Neural cell (in vitro differentiated cells): ENCODE results near the gene TBCA. TPM values are rescaled to one million over a fixed set of nuclear protein-coding genes. Genes with fewer than 3 reads are reported as not detected.

ENCODE experiments used
- H2AFZ ChIP-seq: fragments of 200-600, 300-800 bp; sonication (generic), shearing (Covaris generic); 2 replicates; pipeline ENCODE4 v1.6.0; 2014; ENCODE audit warnings: low read depth, mild to moderate bottlenecking, antibody characterized with exemption, low read length, moderate library complexity
- H3F3A ChIP-seq: fragments of 200-600 bp; shearing (Covaris generic); 2 replicates; pipeline ENCODE4 v1.6.1; 2016; ENCODE audit warnings: mild to moderate bottlenecking, moderate library complexity, mixed read lengths, antibody characterized with exemption, low read length; ENCODE audit not compliant: insufficient read depth, poor library complexity, severe bottlenecking
- H3K27ac ChIP-seq: fragments of 200-600, 300-800 bp; sonication (generic), shearing (Covaris generic); 2 replicates; pipeline ENCODE4 v1.5.1; 2014; ENCODE audit warnings: mild to moderate bottlenecking, low read length, moderate library complexity
- H3K27me3 ChIP-seq: fragments of 300-800, 200-600 bp; sonication (generic), shearing (Covaris generic); 2 replicates; pipeline ENCODE4 v1.6.0; 2014; ENCODE audit warnings: mild to moderate bottlenecking, low read depth, low read length, moderate library complexity; ENCODE audit not compliant: insufficient read depth
- H3K36me3 ChIP-seq: fragments of 300-800, 200-600 bp; sonication (generic), shearing (Covaris generic); 2 replicates; pipeline ENCODE4 v1.5.1; 2014; ENCODE audit warnings: mild to moderate bottlenecking, antibody characterized with exemption, low read length, moderate library complexity; ENCODE audit not compliant: insufficient read depth
- H3K4me2 ChIP-seq: fragments of 300-800, 200-600 bp; sonication (generic), shearing (Covaris generic); 2 replicates; pipeline ENCODE4 v1.6.0; 2014; ENCODE audit warnings: mild to moderate bottlenecking, low read length
- H3K4me3 ChIP-seq: fragments of 300-800, 200-600 bp; sonication (generic), shearing (Covaris generic); 2 replicates; pipeline ENCODE4 v1.5.1; 2014; ENCODE audit warnings: mild to moderate bottlenecking, low read length, moderate library complexity
- H3K79me2 ChIP-seq: fragments of 200-600 bp; shearing (Covaris generic); replicated peaks from 2 replicates; pipeline ENCODE4 v1.6.0; 2014; ENCODE audit warnings: mild to moderate bottlenecking, low read length, moderate library complexity; ENCODE audit not compliant: insufficient read depth
- H3K9ac ChIP-seq: fragments of 300-800, 200-600 bp; sonication (generic), shearing (Covaris generic); 2 replicates; pipeline ENCODE4 v1.6.1; 2016; ENCODE audit warnings: mild to moderate bottlenecking, low read length, mixed read lengths
- H3K9me2 ChIP-seq: fragments of 200-600 bp; shearing (Covaris generic); 2 replicates; pipeline ENCODE4 v1.6.1; 2016; ENCODE audit warnings: mild to moderate bottlenecking, low read length, mixed read lengths; ENCODE audit not compliant: insufficient read depth
- H3K9me3 ChIP-seq: fragments of 200-600, 300-800 bp; sonication (generic), shearing (Covaris generic); 2 replicates; pipeline ENCODE4 v1.6.1; 2016; ENCODE audit warnings: mild to moderate bottlenecking, mixed run types, low read length, moderate library complexity, mixed read lengths
- H4K20me1 ChIP-seq: fragments of 200-600 bp; shearing (Covaris generic); 2 replicates; pipeline ENCODE4 v1.6.1; 2016; ENCODE audit warnings: mild to moderate bottlenecking, mixed run types; ENCODE audit not compliant: insufficient read depth
- EP300 ChIP-seq: fragments of 450-650 bp; conservative IDR thresholded peaks from 2 replicates; pipeline ENCODE4 v1.6.1; 2014; ENCODE audit warnings: antibody characterized with exemption, mild to moderate bottlenecking, moderate library complexity; ENCODE audit not compliant: poor library complexity, severe bottlenecking
- EZH2 ChIP-seq: fragments of 200-600, 300-800 bp; shearing (Covaris generic), sonication (generic); IDR thresholded peaks from 2 replicates; pipeline ENCODE4 v1.6.1; 2014; ENCODE audit warnings: antibody characterized with exemption, low read length, borderline replicate concordance, mild to moderate bottlenecking; ENCODE audit not compliant: insufficient read depth, poor library complexity, severe bottlenecking
- MXI1 ChIP-seq: fragments of 450-650 bp; conservative IDR thresholded peaks from 2 replicates; pipeline ENCODE4 v1.6.1; 2014; ENCODE audit warnings: antibody characterized with exemption, mild to moderate bottlenecking; ENCODE audit not compliant: poor library complexity, severe bottlenecking
- POLR2AphosphoS5 ChIP-seq: IDR thresholded peaks from 2 replicates; pipeline ENCODE4 v1.6.1; 2012
- RAD21 ChIP-seq: fragments of 450-650 bp; conservative IDR thresholded peaks from 2 replicates; pipeline ENCODE4 v1.6.1; 2014; ENCODE audit warnings: antibody characterized with exemption, mild to moderate bottlenecking, moderate library complexity
- SMC3 ChIP-seq: fragments of 450-650 bp; conservative IDR thresholded peaks from 2 replicates; pipeline ENCODE4 v1.6.1; 2014; ENCODE audit warnings: antibody characterized with exemption, mild to moderate bottlenecking, moderate library complexity; ENCODE audit not compliant: poor library complexity
- TAF1 ChIP-seq: IDR thresholded peaks from 2 replicates; pipeline ENCODE4 v1.6.1; 2012; ENCODE audit warnings: low read depth
- polyA plus RNA-seq: library from polyadenylated mRNA; depleted of rRNA; stranded (reverse); fragments of >200 nt; gene quantifications from 2 replicates; pipeline ENCODE4 v1.2.3, GENCODE V29; 2014
- TF ChIP-seq, protein P1 (sequence below): IDR thresholded peaks from 2 replicates; pipeline ENCODE4 v1.6.1; 2012; ENCODE audit warnings: borderline replicate concordance
- TF ChIP-seq, protein P2 (sequence below): fragments of 450-650 bp; IDR thresholded peaks from 2 replicates; pipeline ENCODE4 v1.5.1; 2014; ENCODE audit warnings: antibody characterized with exemption, mild to moderate bottlenecking, moderate library complexity; ENCODE audit not compliant: poor library complexity, severe bottlenecking

TBCA gene
- polyA plus RNA-seq, 1 donor from 2014 or later = 481 TPM

DNA sequence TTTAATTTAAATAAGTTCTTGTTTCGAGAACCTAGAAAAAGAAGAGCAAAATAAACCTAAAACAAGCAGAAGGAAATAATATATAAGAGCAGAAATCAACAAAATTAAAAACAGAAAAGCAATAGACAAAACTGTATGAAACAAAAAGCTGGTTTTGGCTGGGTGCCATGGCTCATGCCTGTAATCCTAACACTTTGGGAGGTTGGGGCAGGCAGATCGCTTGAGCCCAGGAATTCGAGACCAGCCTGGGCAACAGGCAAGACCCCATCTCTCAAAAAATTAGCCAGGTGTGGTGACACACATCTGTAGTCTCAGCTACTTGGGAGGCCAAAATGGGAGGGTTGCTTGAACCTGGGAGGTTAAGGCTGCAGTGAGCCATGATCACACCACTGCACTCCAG lies 78.4 kb downstream of the TBCA start:
- no peaks in the 10 kb centered on the region for H3K9me3 ChIP-seq
- no peak overlapping the region for H3K27ac ChIP-seq
- no peaks in the 10 kb centered on the region for H3K27me3 ChIP-seq
- H3K4me2 ChIP-seq = no peak overlapping the region
- H4K20me1 ChIP-seq = no peaks in the 10 kb centered on the region
- no peaks in the 10 kb centered on the region for H3F3A ChIP-seq
- no peaks in the 10 kb centered on the region for H3K9me2 ChIP-seq
- no peak overlapping the region for H2AFZ ChIP-seq
- no peak overlapping the region for H3K4me3 ChIP-seq
- no peaks in the 10 kb centered on the region for H3K36me3 ChIP-seq
- no peak overlapping the region for H3K9ac ChIP-seq
- no peak for TF ChIP-seq POLR2AphosphoS5
- no peak for TF ChIP-seq RAD21
- TF ChIP-seq MXI1 = no peak
- H3K79me2 ChIP-seq = peaks cover 14% of the 10 kb centered on the region

DNA sequence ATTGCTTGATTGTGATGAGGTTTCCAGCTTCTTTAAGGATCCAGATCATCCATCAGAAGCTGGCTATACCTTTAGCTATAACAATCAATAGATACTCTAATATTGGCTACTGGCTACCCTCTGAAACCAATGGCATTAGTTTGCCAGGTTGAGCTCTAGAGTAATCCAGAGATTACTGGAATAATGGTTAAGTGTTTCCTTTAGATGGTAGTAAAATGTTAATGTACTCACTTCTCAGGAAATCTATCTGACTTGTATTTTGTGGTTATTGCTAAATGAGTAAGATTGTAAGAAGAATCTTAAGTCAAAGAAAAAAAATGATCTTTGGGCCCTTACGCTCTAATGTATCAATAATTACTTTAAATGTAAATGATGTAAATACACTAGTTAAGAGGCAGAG lies 80.0 kb downstream of the TBCA start:
- H3K27me3 ChIP-seq = no peaks in the 10 kb centered on the region
- H3K4me2 ChIP-seq = no peak overlapping the region
- no peaks in the 10 kb centered on the region for H3K9me2 ChIP-seq
- no peaks in the 10 kb centered on the region for H3K36me3 ChIP-seq
- H3K9ac ChIP-seq = no peak overlapping the region
- TF ChIP-seq POLR2AphosphoS5 (no peak), MXI1 (no peak), SMC3 (no peak), EP300 (no peak), RAD21 (no peak), TAF1 (no peak), EZH2 (no peak)
- TF ChIP-seq, protein P1, sequence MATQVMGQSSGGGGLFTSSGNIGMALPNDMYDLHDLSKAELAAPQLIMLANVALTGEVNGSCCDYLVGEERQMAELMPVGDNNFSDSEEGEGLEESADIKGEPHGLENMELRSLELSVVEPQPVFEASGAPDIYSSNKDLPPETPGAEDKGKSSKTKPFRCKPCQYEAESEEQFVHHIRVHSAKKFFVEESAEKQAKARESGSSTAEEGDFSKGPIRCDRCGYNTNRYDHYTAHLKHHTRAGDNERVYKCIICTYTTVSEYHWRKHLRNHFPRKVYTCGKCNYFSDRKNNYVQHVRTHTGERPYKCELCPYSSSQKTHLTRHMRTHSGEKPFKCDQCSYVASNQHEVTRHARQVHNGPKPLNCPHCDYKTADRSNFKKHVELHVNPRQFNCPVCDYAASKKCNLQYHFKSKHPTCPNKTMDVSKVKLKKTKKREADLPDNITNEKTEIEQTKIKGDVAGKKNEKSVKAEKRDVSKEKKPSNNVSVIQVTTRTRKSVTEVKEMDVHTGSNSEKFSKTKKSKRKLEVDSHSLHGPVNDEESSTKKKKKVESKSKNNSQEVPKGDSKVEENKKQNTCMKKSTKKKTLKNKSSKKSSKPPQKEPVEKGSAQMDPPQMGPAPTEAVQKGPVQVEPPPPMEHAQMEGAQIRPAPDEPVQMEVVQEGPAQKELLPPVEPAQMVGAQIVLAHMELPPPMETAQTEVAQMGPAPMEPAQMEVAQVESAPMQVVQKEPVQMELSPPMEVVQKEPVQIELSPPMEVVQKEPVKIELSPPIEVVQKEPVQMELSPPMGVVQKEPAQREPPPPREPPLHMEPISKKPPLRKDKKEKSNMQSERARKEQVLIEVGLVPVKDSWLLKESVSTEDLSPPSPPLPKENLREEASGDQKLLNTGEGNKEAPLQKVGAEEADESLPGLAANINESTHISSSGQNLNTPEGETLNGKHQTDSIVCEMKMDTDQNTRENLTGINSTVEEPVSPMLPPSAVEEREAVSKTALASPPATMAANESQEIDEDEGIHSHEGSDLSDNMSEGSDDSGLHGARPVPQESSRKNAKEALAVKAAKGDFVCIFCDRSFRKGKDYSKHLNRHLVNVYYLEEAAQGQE = no peak
- TF ChIP-seq, protein P2, sequence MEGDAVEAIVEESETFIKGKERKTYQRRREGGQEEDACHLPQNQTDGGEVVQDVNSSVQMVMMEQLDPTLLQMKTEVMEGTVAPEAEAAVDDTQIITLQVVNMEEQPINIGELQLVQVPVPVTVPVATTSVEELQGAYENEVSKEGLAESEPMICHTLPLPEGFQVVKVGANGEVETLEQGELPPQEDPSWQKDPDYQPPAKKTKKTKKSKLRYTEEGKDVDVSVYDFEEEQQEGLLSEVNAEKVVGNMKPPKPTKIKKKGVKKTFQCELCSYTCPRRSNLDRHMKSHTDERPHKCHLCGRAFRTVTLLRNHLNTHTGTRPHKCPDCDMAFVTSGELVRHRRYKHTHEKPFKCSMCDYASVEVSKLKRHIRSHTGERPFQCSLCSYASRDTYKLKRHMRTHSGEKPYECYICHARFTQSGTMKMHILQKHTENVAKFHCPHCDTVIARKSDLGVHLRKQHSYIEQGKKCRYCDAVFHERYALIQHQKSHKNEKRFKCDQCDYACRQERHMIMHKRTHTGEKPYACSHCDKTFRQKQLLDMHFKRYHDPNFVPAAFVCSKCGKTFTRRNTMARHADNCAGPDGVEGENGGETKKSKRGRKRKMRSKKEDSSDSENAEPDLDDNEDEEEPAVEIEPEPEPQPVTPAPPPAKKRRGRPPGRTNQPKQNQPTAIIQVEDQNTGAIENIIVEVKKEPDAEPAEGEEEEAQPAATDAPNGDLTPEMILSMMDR = no peak
- no peaks in the 10 kb centered on the region for H3F3A ChIP-seq
- no peaks in the 10 kb centered on the region for H4K20me1 ChIP-seq
- H2AFZ ChIP-seq = no peak overlapping the region
- H3K79me2 ChIP-seq = peaks cover 14% of the 10 kb centered on the region
- H3K9me3 ChIP-seq = no peaks in the 10 kb centered on the region
- no peak overlapping the region for H3K27ac ChIP-seq
- H3K4me3 ChIP-seq = no peak overlapping the region

DNA sequence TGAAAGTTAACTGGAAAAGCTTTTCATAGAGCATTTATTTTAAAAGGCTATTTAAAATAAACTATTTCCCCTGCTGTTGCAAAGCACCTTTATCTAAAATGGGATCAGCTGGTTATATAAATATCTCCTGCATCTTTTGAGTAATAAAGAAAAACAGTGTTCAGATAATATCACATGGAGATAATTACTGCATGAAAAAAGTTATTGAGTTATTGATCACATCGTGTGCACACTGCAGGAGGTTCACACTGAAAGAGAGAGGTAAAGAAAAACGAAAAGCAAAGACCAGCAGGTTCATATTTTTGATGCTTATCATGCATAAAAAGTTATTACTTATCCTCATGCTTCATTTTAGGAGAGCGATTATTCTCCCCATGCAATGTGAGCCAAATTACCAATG lies 82.2 kb downstream of the TBCA start:
- peaks cover 14% of the 10 kb centered on the region for H3K79me2 ChIP-seq

More for the DNA sequence above, 82.2 kb downstream of the TBCA start:
- TF ChIP-seq RAD21 = no peak
- no peak for TF ChIP-seq SMC3
- TF ChIP-seq MXI1 = no peak
- TF ChIP-seq, protein P1 = no peak
- no peak for TF ChIP-seq EP300
- TF ChIP-seq, protein P2 = no peak
- Histone ChIP-seq H3K9me2 (no peaks in the 10 kb centered on the region), H3K27ac (no peak overlapping the region), H3K4me2 (no peak overlapping the region), H3F3A (no peaks in the 10 kb centered on the region), H4K20me1 (no peaks in the 10 kb centered on the region), H3K4me3 (no peak overlapping the region), H3K9ac (no peak overlapping the region), H3K27me3 (no peaks in the 10 kb centered on the region), H3K36me3 (peaks cover 5% of the 10 kb centered on the region), H3K9me3 (no peaks in the 10 kb centered on the region), H2AFZ (no peak overlapping the region)
